ENCODE results near the gene METTL17.

DNA sequence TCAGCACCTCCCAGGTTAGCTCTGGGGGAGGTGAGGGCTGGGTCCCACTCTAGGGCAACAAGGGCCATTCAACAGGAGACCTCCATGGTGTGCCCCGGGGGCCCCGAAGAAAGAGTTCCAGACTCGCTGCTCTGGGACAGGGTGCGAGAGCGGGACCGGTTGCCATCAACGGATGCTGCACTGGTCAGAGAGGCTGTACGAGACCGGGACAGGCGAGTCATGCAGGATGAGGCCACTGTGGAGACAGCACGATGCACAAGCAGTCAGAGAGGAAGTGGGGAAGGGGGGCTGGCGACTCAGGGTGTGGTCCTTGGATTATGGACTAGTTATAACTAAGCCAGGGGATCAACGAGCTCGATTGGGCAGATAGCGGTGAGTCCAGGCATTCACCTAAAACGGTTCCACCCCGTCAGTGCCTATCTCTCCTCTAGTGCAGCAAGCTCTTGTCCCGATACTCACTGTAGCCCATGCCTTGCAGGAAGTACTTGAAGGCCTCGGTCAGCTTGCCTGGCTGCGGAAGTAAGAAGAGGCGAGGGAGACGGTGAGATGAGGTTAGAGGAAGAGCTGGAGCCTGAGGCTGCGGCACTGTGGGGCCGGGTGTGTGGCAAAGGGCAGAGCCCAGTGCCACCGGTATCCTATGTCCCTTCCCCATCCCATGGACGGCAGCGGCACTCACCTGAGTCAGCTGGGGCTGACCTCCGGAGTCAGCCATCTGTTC, 27.9 kb downstream of the METTL17 start:
- TF ChIP-seq, protein P1, sequence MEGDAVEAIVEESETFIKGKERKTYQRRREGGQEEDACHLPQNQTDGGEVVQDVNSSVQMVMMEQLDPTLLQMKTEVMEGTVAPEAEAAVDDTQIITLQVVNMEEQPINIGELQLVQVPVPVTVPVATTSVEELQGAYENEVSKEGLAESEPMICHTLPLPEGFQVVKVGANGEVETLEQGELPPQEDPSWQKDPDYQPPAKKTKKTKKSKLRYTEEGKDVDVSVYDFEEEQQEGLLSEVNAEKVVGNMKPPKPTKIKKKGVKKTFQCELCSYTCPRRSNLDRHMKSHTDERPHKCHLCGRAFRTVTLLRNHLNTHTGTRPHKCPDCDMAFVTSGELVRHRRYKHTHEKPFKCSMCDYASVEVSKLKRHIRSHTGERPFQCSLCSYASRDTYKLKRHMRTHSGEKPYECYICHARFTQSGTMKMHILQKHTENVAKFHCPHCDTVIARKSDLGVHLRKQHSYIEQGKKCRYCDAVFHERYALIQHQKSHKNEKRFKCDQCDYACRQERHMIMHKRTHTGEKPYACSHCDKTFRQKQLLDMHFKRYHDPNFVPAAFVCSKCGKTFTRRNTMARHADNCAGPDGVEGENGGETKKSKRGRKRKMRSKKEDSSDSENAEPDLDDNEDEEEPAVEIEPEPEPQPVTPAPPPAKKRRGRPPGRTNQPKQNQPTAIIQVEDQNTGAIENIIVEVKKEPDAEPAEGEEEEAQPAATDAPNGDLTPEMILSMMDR (IDR thresholded peaks at IDR 0.05), result no peak
- TF ChIP-seq POLR2A (IDR thresholded peaks at IDR 0.05; ENCODE audit: low read depth), result no peak
